Lung microvascular endothelial cell (primary cell): ENCODE data around the gene THSD4. TPM values are rescaled to one million over a fixed set of nuclear protein-coding genes. Genes with fewer than 3 reads are reported as not detected.
A peak's percentile ranks its signal among the peaks of the same experiment; 100 is the strongest.
"Not testable (repeated sequence)": the region's sequence is repeated elsewhere in the genome, so short reads cannot be mapped to it uniquely, and the experiment has no call there.

ENCODE experiments used
- DNase-seq, 2 donors: peaks; one replicate each; pipeline versions ENCODE4 v3.0.0 to v3.0.0-alpha.2; 2010; ENCODE audit warnings: low read depth in 2 of 2
- total RNA-seq: library from RNA; depleted of rRNA; stranded (reverse); fragments of >200 nt; gene quantifications from 2 replicates; pipeline ENCODE4 v1.2.1, GENCODE V29; 2014

The THSD4 gene
- total RNA-seq, 1 donor from 2014 or later = 20.2 TPM

GRCh38 chr15:71186267-71186666 is 71.0 kb downstream of the THSD4 start:
- DNase-seq = no peak

DNA sequence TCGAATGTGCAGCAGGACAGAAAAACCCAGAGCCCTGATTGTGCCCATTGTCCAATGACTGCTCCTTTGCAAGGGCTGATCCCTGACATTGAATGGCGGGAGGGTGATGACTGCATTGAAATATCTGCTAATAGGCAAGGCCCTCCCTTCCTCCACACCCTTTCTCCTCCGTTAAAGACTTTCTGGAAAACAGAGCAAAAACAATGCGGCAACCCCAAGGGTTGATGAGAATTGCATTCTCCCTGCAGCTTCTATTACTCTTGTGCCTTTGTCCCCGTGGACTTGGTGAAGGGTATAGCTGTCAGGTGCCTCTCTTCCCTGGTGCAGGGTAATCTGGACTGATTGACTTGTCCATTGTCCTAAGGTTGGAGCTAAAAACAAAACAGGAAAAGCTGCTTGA is 71.8 kb downstream of the THSD4 start:
- no peak for DNase-seq

- DNase-seq = no peak
These were observed 72.3 kb downstream of the THSD4 start for GRCh38 chr15:71187526-71187925.

- no peak for DNase-seq
These were observed 74.4 kb downstream of the THSD4 start for GRCh38 chr15:71189718-71190117.

DNA sequence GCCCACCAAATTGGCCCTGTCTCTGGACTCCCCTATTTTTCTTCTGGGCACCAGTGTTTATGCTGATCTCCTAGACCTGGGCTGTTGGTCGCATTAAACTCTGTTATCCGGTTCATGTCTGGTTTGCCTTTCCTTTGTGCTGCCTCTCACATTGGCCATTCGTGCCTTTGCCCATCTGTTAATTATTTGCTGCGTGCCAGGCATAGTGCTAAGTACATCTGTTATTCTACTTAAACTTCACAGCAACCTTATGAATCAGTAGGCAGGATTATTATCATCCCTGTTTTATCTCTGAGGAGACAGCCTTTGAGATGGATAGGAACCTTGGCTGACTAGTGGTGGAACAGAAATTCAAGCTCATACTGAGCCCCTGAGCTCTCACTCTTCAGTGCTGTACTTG is 76.0 kb downstream of the THSD4 start:
- DNase-seq = no peak

GRCh38 chr15:71192816-71193215 is 77.5 kb downstream of the THSD4 start:
- no peak for DNase-seq

DNA sequence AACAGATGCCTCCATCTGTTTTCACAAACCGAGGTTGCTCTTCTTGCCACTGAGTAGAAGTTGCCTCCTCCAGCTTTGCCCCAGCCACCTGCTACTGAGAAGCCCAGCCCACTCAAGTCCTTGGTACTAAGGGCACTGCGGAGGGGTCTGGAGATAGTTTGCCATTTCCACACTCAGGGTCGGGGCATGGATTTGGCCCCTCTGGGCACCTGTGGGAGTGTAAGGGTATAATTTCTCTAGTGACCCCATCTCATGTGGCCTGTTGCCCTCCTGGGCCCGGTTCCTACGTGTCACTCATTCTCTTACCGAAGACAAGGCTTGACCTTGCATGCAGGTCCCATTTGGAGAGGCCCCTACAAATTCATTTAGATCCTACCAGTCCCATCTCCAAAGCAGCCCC is 79.0 kb downstream of the THSD4 start:
- DNase-seq = no peak

DNA sequence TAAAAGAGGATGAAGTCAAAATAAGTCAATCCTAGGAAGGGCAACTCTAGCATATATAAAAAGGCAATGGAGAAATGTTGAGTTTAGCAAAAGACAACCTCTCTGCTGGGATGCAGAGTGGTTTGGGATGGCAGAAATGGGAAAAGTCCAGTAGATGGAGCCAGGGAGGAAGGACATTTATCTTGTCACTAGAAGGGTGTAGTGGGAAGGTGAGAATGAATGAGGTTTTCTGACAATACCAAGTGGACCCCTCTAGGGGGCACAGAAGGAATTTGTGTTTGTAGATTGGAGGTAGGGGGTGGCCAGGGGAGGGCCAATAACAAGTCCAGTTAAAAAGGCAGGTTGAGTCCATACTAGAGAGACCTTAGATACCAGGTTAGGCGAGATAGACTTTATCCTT is 80.0 kb downstream of the THSD4 start:
- DNase-seq = peak in 1 of 2 donors; percentile 65

DNA sequence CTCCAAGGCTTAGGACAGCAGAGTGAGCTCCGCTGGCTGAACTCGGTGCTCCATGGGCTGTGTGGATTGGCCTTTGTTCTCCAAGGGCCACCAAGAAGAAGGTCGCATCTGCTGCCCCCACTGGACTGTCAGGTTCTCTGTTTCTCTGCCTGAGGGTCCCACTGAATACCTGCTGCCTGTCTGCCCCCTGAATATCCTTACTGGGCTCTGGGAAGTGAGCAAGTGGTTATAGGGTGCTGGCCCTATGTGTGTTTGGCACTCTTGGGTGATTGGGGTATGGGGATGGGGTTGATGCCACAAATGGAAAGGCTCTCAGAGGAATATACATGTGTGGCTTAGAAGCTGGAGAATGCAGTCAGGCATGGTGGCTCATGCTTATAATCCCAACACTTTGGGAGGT is 82.3 kb downstream of the THSD4 start:
- no peak for DNase-seq

- DNase-seq = no peak
These were observed 83.6 kb downstream of the THSD4 start for GRCh38 chr15:71198846-71199245.

DNA sequence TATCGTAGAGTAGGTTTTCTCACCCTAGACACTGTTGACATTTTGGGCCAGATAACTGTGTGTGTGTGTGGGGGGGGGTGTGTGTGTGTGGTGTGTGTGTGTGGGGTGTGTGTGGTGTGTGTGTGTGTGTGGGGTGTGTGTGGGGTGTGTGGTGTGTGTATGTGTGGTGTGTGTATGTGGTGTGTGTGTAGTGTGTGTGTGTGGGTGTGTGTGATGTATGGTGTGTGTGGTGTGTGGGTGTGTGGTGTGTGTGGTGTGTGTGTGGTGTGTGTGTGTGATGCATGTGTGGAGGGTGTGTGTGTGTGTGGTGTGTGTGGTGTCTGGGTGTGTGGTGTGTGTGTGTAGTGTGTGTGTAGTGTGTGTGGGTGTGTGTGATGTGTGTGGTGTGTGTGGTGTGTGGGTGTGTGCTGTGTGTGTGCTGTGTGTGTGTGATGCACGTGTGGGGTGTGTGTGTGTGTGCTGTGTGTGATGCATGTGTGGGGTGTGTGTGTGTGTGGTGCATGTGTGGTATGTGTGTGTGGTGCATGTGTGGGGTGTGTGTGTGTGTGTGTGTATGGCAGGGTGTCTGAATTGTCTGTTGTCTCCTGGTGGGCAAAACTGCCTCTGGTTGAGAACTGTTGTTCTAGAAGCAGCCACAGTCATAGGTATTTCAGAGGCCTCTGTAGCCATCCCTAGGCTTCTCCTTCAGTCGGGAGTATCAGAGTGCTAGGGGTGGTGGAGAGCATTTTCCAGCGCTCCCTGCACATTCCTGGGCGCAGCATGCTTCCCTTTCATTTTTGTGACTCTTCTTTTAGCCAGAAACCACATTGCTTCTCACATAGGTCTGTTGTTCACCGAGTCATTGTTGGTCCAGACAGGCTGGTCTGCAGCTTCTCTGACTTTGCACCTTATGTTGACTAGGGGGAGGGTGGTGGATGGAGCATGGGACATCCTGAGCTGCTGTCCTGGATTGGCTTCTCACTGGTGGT is 84.4 kb downstream of the THSD4 start:
- DNase-seq = peak in 1 of 2 donors; percentile 6

DNA sequence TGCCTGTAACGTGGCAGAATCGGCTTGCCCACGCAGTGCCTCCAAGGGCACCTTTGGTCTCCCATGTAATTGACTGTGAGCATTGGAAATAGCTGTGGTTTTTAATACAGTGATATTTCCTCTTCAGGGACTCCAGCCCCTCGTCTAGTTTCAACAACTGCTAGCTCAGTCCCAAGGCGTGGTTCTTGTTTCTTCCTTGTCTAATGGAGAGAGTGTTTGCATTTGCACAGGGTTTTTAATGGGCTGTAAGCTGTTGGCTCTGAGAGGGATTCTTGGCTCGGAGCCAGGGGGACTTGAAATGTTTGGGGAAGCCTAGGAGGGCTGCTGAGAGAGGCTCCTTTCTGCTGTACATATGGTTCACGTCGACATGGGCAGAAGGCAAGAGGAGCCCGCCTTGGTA is 86.2 kb downstream of the THSD4 start:
- no peak for DNase-seq

GRCh38 chr15:71202712-71203111 is 87.4 kb downstream of the THSD4 start:
- DNase-seq = no peak

DNA sequence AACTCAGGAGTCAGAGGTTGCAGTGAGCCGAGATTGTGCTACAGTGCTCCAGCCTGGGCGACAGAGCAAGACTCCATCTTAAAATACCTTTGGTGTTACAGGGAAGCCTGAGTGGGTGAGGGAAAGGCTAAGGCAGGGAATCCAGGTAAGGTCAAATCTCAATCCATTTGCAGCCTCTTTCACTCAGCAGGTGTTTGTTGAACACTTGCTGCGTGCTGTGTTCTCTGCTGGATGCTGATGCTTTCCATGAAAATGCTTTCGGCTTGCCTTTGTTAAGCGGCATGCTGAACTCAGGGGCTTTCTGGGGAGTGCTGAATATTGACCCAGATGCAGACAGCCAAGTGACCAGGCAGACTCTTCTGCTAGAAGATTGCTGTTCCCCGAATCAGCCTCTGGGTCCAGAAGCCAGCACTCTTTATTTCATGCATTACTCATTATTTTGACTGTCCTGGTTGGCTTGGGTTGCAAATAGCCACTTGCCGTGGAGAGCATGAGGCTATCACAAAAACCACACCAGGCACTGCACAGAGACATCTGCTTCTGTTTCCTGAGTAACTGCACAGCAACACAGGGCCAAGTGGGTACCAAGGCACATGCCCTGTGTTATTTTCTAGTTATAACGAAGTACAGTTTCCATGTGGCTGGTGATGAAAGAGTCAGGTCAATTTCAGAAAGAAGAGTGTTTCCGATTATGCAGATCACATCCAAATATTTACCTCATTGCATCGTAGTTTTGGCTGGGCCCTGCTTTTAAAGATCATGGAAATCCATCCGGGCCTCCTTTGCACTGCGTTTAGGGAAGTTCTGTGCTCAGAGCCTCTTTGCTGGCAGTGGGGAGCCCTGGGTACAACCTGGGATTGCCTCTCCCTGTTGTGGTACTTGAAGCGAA is 88.6 kb downstream of the THSD4 start:
- DNase-seq = peak in 1 of 2 donors; percentile 10

DNA sequence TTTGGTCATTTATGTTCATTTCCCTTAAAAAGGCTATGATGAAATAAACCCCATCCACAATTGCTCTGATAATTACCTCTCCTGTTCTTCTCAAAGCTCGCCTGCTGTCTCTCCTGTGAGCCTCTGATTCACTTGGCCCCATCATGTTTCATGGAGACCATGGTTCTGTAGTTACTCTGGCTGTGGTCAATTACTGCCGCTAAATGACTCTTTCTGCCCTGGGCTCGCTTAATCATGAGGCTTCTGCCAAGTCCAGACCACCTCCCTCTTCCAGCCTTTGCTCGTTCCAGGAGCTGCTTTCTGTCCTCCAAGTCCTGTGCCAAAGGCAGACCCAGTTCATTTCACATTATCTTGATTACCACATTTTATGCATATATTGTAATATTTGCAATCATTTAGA is 91.9 kb downstream of the THSD4 start:
- no peak for DNase-seq

DNA sequence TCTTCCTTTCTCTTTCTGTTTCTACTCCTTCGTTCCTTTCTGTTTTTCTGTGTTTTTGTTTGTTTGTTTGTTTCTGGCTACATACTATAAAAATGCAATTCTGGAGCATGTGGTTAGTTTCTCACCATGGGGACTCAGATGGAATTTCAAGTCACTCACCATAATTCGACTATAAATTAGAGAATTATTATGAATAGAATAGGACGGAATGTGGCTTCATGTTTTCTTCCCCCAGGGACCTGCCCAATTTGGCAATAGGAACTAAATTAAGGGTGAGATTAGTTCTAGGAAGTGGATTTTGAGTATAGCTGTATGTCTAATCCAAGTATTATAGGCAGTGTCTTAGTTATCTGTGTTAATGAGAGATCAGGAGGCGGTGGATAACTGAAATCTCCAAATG is 96.9 kb downstream of the THSD4 start:
- DNase-seq = no peak

DNA sequence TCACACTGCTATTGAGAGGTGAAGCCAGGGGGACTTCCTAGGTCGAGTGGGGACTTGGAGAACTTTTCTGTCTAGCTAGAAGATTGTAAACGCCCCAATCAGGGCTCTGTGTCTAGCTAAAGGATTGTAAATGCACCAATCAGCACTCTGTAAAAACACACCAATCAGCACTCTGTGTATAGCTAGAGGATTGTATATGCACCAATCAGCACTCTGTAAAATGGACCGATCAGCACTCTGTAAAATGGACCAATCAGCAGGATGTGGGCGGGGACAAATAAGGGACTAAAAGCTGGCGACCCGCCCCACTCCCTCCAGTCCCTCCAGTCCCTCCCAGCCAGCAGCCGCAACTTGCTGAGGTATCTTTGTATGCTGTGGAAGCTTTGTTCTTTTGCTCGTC is 98.7 kb downstream of the THSD4 start:
- not testable (repeated sequence) for DNase-seq

GRCh38 chr15:71215126-71215894 is 100.0 kb downstream of the THSD4 start:
- no peak for DNase-seq

GRCh38 chr15:71218272-71218805 is 103.1 kb downstream of the THSD4 start:
- no peak for DNase-seq

- DNase-seq = no peak
These were observed 103.8 kb downstream of the THSD4 start for GRCh38 chr15:71219101-71219500.

- no peak for DNase-seq
These were observed 104.4 kb downstream of the THSD4 start for GRCh38 chr15:71219645-71220044.
